Kidney (tissue), 14 donors: ENCODE measurements around the gene SELENOI. TPM values are rescaled to one million over a fixed set of nuclear protein-coding genes. Genes with fewer than 3 reads are reported as not detected.

ENCODE experiments used
- DNase-seq, 5 donors: peaks; one replicate each; pipeline ENCODE4 v3.0.0-alpha.2; 2013 to 2020
- FAIRE-seq: peaks from 2 replicates; lab custom pipeline; 2012; peaks lifted over from hg19 to GRCh38; lab: Jason Lieb, UNC
- H3K27ac ChIP-seq, 2 donors: one replicate each; pipeline ENCODE4 v1.7.0; 2013; ENCODE audit warnings: low read depth in 2 of 2, low read length in 2 of 2, inconsistent platforms in 1 of 2
- H3K27me3 ChIP-seq: one replicate; pipeline ENCODE4 v1.7.1; 2013; ENCODE audit warnings: low read length, inconsistent platforms; ENCODE audit not compliant: control insufficient read depth, insufficient read depth
- H3K36me3 ChIP-seq, 3 donors: one replicate each; pipeline versions ENCODE4 v1.7.0 to v1.7.1; 2013; ENCODE audit warnings: low read length in 3 of 3, control low read depth in 1 of 3, inconsistent platforms in 1 of 3; ENCODE audit not compliant: insufficient read depth in 3 of 3, control insufficient read depth in 2 of 3
- H3K4me1 ChIP-seq, 3 donors: one replicate each; pipeline versions ENCODE4 v1.7.0 to v1.7.1; 2013; ENCODE audit warnings: low read length in 3 of 3, inconsistent platforms in 1 of 3, low read depth in 1 of 3; ENCODE audit not compliant: control insufficient read depth in 2 of 3, insufficient read depth in 2 of 3
- H3K4me3 ChIP-seq, 3 donors: one replicate each; pipeline versions ENCODE4 v1.7.0 to v1.8.1; 2013; ENCODE audit warnings: low read length in 3 of 3, control low read depth in 1 of 3, inconsistent platforms in 1 of 3
- H3K9ac ChIP-seq, 3 donors: one replicate each; pipeline versions ENCODE4 v1.7.0 to v1.7.1; 2013; ENCODE audit warnings: low read length in 3 of 3, control low read depth in 1 of 3, inconsistent platforms in 1 of 3
- H3K9me3 ChIP-seq, 3 donors: one replicate each; pipeline versions ENCODE4 v1.7.0 to v1.7.1; 2013; ENCODE audit warnings: low read length in 3 of 3, control low read depth in 1 of 3, inconsistent platforms in 1 of 3; ENCODE audit not compliant: control insufficient read depth in 2 of 3, insufficient read depth in 1 of 3
- CTCF ChIP-seq: IDR thresholded peaks from 3 replicates; pipeline ENCODE4 v1.5.1; 2012; ENCODE audit warnings: mild to moderate bottlenecking, moderate library complexity, borderline replicate concordance; ENCODE audit not compliant: insufficient read depth; ENCODE audit errors: extremely low read depth
- intact Hi-C: fragments of 100-400 bp; cut with DNase I; formaldehyde crosslinking; loops from one replicate; pipeline ENCODE4 v1.11.1; 2022
- polyA plus RNA-seq: library from polyadenylated mRNA; stranded (reverse); fragments of 350-450 nt; fragmentation: Illumina TruSeq; extraction: RNeasy Lipid Tissue Mini Kit (QIAGEN cat#74804); gene quantifications from one replicate; pipeline ENCODE4 v1.2.3, GENCODE V29; 2014; ENCODE audit warnings: low read depth, low replicate concordance; ENCODE audit not compliant: insufficient read depth
- total RNA-seq: library from RNA; stranded (reverse); fragmentation: NEBNext Ultra II Directional; extraction: Animal tissue kit (Norgen Biotek cat#: 25700); gene quantifications from one replicate; pipeline ENCODE4 v1.2.1, GENCODE V29; 2021
- donor health status: control.
- donor health status: control.
- donor health status: control.
- donor health status: control.
- donor health status: control.
- donor health status: DM: yes; HTN: yes; CAD: no.
- donor health status: Normal renal cell carcinoma (clear cell type).

The SELENOI gene
- total and polyA plus RNA-seq, 2 donors from 2014 or later = 5.3 to 23.7 TPM

DNA sequence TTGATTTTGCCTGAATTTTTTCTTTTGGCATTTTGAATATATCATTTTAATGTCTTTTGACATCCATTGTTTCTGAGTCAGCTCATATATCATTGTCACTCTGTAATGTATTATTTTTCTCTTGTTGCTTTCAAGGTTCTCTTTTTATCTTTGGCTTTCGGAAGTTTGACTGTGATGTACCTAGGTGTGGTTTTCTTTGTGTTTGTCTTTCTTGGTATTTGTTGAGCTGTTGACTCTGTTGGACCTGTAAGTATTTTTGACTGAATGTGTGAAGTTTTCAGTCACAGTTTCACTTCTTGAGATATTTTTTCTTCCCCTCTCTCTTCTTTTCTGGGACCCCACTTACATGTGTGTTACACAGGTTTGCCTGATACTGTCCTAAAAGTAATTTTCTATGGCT lies 30.9 kb downstream of the SELENOI start:
- Histone ChIP-seq H3K36me3 (peaks cover 0 to 10% (median 2%) of the 10 kb centered on the region in 3 donors), H3K27me3 (no peaks in the 10 kb centered on the region), H3K9ac (no peak overlapping the region), H3K9me3 (no peaks in the 10 kb centered on the region), H3K27ac (no peak overlapping the region), H3K4me3 (no peak overlapping the region), H3K4me1 (no peaks in the 10 kb centered on the region)
- DNase-seq (no peak), FAIRE-seq (no peak)
- TF ChIP-seq CTCF = no peak
- intact Hi-C loops = no loop called here

- no peak for FAIRE-seq
- intact Hi-C loops = no loop called here
- peaks cover 0 to 5% (median 2%) of the 10 kb centered on the region in 3 donors for H3K36me3 ChIP-seq
Observed at GRCh38 chr2:26380281-26380680, 34.3 kb downstream of the SELENOI start.

GRCh38 chr2:26382564-26382963 lies 36.6 kb downstream of the SELENOI start:
- no peak overlapping the region for H3K4me3 ChIP-seq
- DNase-seq = peak in 1 of 5 donors; percentile 30
- H3K4me1 ChIP-seq = no peaks in the 10 kb centered on the region
- no peak overlapping the region for H3K9ac ChIP-seq
- peaks cover 0 to 11% (median 2%) of the 10 kb centered on the region in 3 donors for H3K36me3 ChIP-seq
- no peaks in the 10 kb centered on the region for H3K27me3 ChIP-seq
- no peak for FAIRE-seq
- H3K27ac ChIP-seq = no peak overlapping the region
- H3K9me3 ChIP-seq = no peaks in the 10 kb centered on the region
- TF ChIP-seq CTCF = no peak
- intact Hi-C loops = no loop called here

More at GRCh38 chr2:26380281-26380680, 34.3 kb downstream of the SELENOI start:
- Histone ChIP-seq H3K27ac (no peak overlapping the region), H3K27me3 (no peaks in the 10 kb centered on the region), H3K4me3 (no peak overlapping the region), H3K4me1 (no peaks in the 10 kb centered on the region), H3K9ac (no peak overlapping the region), H3K9me3 (no peaks in the 10 kb centered on the region)
- no peak for DNase-seq
- no peak for TF ChIP-seq CTCF

- intact Hi-C loops = no loop called here
- Histone ChIP-seq H3K9me3 (no peaks in the 10 kb centered on the region), H3K27me3 (no peaks in the 10 kb centered on the region), H3K36me3 (peaks cover 0 to 14% (median 2%) of the 10 kb centered on the region in 3 donors), H3K4me3 (no peak overlapping the region), H3K4me1 (no peaks in the 10 kb centered on the region), H3K27ac (no peak overlapping the region), H3K9ac (no peak overlapping the region)
- no peak for DNase-seq
- no peak for TF ChIP-seq CTCF
- no peak for FAIRE-seq
Observed at GRCh38 chr2:26384183-26384582, 38.2 kb downstream of the SELENOI start.
